ENCODE measurements around the gene ZMYND11. TPM values are rescaled to one million over a fixed set of nuclear protein-coding genes. Genes with fewer than 3 reads are reported as not detected.

ZMYND11 gene
- total and polyA plus RNA-seq, 2 donors (not counting 1 experiment from before 2014, with no cell fraction given): 57.0 to 68.4 TPM

DNA sequence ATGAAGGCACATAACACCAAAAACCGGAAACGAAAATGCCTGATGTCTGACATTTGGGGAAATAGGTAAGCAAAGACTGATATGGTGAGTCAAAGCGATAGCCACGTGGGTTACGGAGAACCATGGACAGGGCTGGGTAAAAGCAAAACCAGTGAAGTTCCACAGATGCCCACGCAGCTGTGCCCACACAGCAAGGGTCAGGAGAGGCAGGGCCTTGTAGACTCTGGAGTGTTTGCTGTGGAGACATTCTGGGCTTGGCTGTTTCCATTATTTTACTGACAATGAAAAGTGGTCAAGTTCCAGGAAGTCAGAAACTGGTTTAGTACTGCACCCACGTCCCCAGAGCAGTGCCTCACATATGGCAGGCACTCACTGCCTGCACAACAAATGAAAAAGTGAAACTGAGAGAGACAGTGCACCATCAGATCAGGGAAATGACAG is 148.7 kb downstream of the ZMYND11 start:
- no peaks in the 10 kb centered on the region for H4K20me1 ChIP-seq (ENCODE audit: control insufficient read depth, extremely low read depth, insufficient read depth, low read length)
- H3K27ac ChIP-seq (ENCODE audit: insufficient read depth, low read length): no peak overlapping the region
- H3K9me3 ChIP-seq (ENCODE audit: control insufficient read depth, insufficient read depth, low read depth, low read length): no peaks in the 10 kb centered on the region
- no peak for DNase-seq (ENCODE audit: low read depth in 2 of 2)
- no peaks in the 10 kb centered on the region for H3K27me3 ChIP-seq (ENCODE audit: control insufficient read depth, insufficient read depth, low read length)
- no peaks in the 10 kb centered on the region for H3K79me2 ChIP-seq (ENCODE audit: control insufficient read depth, insufficient read depth, low read length)
- peaks cover 8% of the 10 kb centered on the region for H3K36me3 ChIP-seq (ENCODE audit: control insufficient read depth, insufficient read depth, low read length)
- H3K4me2 ChIP-seq (ENCODE audit: extremely low read depth, insufficient read depth, low read length): no peak overlapping the region
- peaks cover 9% of the 10 kb centered on the region for H3K4me1 ChIP-seq (ENCODE audit: control insufficient read depth, extremely low read depth, insufficient read depth, low read length)
- TF ChIP-seq EZH2 (IDR thresholded peaks at IDR 0.05; ENCODE audit: low read length, missing control alignments): no peak
- TF ChIP-seq CTCF (conservative IDR thresholded peaks at IDR 0.05 in 1 of 2, IDR thresholded peaks at IDR 0.05 in 1 of 2; ENCODE audit: low read depth in 1 of 2, low read length in 2 of 2): no peak
- H3K4me3 ChIP-seq (replicated peaks in 1 of 4; ENCODE audit: control extremely low read depth in 1 of 4, insufficient read depth in 1 of 4, low read depth in 3 of 4, low read length in 4 of 4): no peak overlapping the region
- no peak overlapping the region for H2AFZ ChIP-seq (ENCODE audit: low read length)
- no peak overlapping the region for H3K9ac ChIP-seq (ENCODE audit: insufficient read depth, low read length)

GRCh38 chr10:285216-285615 is 150.0 kb downstream of the ZMYND11 start:
- DNase-seq (ENCODE audit: low read depth in 2 of 2): no peak
- no peak overlapping the region for H3K4me3 ChIP-seq (replicated peaks in 1 of 4; ENCODE audit: control extremely low read depth in 1 of 4, insufficient read depth in 1 of 4, low read depth in 3 of 4, low read length in 4 of 4)
- TF ChIP-seq EZH2 (IDR thresholded peaks at IDR 0.05; ENCODE audit: low read length, missing control alignments) (no peak), CTCF (conservative IDR thresholded peaks at IDR 0.05 in 1 of 2, IDR thresholded peaks at IDR 0.05 in 1 of 2; ENCODE audit: low read depth in 1 of 2, low read length in 2 of 2) (no peak)
- no peak overlapping the region for H3K27ac ChIP-seq (ENCODE audit: insufficient read depth, low read length)
- no peak overlapping the region for H2AFZ ChIP-seq (ENCODE audit: low read length)
- peaks cover 9% of the 10 kb centered on the region for H3K4me1 ChIP-seq (ENCODE audit: control insufficient read depth, extremely low read depth, insufficient read depth, low read length)
- peaks cover 6% of the 10 kb centered on the region for H3K36me3 ChIP-seq (ENCODE audit: control insufficient read depth, insufficient read depth, low read length)
- H4K20me1 ChIP-seq (ENCODE audit: control insufficient read depth, extremely low read depth, insufficient read depth, low read length): no peaks in the 10 kb centered on the region
- H3K27me3 ChIP-seq (ENCODE audit: control insufficient read depth, insufficient read depth, low read length): no peaks in the 10 kb centered on the region
- H3K79me2 ChIP-seq (ENCODE audit: control insufficient read depth, insufficient read depth, low read length): no peaks in the 10 kb centered on the region
- H3K9me3 ChIP-seq (ENCODE audit: control insufficient read depth, insufficient read depth, low read depth, low read length): no peaks in the 10 kb centered on the region
- no peak overlapping the region for H3K9ac ChIP-seq (ENCODE audit: insufficient read depth, low read length)
- H3K4me2 ChIP-seq (ENCODE audit: extremely low read depth, insufficient read depth, low read length): no peak overlapping the region

GRCh38 chr10:287026-287709 is 151.9 kb downstream of the ZMYND11 start:
- Histone ChIP-seq H3K36me3 (ENCODE audit: control insufficient read depth, insufficient read depth, low read length) (peaks cover 2% of the 10 kb centered on the region), H4K20me1 (ENCODE audit: control insufficient read depth, extremely low read depth, insufficient read depth, low read length) (no peaks in the 10 kb centered on the region), H3K4me3 (replicated peaks in 1 of 4; ENCODE audit: control extremely low read depth in 1 of 4, insufficient read depth in 1 of 4, low read depth in 3 of 4, low read length in 4 of 4) (no peak overlapping the region), H3K27ac (ENCODE audit: insufficient read depth, low read length) (no peak overlapping the region), H3K4me1 (ENCODE audit: control insufficient read depth, extremely low read depth, insufficient read depth, low read length) (peaks cover 9% of the 10 kb centered on the region), H3K9me3 (ENCODE audit: control insufficient read depth, insufficient read depth, low read depth, low read length) (no peaks in the 10 kb centered on the region), H3K9ac (ENCODE audit: insufficient read depth, low read length) (no peak overlapping the region), H3K79me2 (ENCODE audit: control insufficient read depth, insufficient read depth, low read length) (no peaks in the 10 kb centered on the region), H2AFZ (ENCODE audit: low read length) (no peak overlapping the region), H3K4me2 (ENCODE audit: extremely low read depth, insufficient read depth, low read length) (no peak overlapping the region), H3K27me3 (ENCODE audit: control insufficient read depth, insufficient read depth, low read length) (no peaks in the 10 kb centered on the region)
- TF ChIP-seq CTCF (conservative IDR thresholded peaks at IDR 0.05 in 1 of 2, IDR thresholded peaks at IDR 0.05 in 1 of 2; ENCODE audit: low read depth in 1 of 2, low read length in 2 of 2): no peak
- TF ChIP-seq EZH2 (IDR thresholded peaks at IDR 0.05; ENCODE audit: low read length, missing control alignments): no peak
- DNase-seq (ENCODE audit: low read depth in 2 of 2): peak in 1 of 2 donors; percentile 65
